ENCODE data around the gene CYP4F3. TPM values are rescaled to one million over a fixed set of nuclear protein-coding genes. Genes with fewer than 3 reads are reported as not detected.

Gene CYP4F3
- total RNA-seq, 1 experiment from 2014 or later = 0.10 TPM

GRCh38 chr19:15633082-15633835, 7.4 kb upstream of the CYP4F3 start:
- in situ Hi-C loops (cut with HindIII; ENCODE audit: low pct_unique_long_range_greater_than_20kb, low sequenced_read_pairs) = no loop called here
- TF ChIP-seq POLR2AphosphoS5 (IDR thresholded peaks at IDR 0.05; ENCODE audit: low read depth, low read length) (no peak), SIN3A (IDR thresholded peaks at IDR 0.05; ENCODE audit: borderline replicate concordance, insufficient read depth, low read depth, low read length) (no peak), TCF7L2 (IDR thresholded peaks at IDR 0.05; ENCODE audit: low read depth, low read length) (no peak), REST (IDR thresholded peaks at IDR 0.05; ENCODE audit: insufficient read depth in 1 of 2, low read depth in 2 of 2, low read length in 1 of 2) (no peak)
- TF ChIP-seq, protein P1, sequence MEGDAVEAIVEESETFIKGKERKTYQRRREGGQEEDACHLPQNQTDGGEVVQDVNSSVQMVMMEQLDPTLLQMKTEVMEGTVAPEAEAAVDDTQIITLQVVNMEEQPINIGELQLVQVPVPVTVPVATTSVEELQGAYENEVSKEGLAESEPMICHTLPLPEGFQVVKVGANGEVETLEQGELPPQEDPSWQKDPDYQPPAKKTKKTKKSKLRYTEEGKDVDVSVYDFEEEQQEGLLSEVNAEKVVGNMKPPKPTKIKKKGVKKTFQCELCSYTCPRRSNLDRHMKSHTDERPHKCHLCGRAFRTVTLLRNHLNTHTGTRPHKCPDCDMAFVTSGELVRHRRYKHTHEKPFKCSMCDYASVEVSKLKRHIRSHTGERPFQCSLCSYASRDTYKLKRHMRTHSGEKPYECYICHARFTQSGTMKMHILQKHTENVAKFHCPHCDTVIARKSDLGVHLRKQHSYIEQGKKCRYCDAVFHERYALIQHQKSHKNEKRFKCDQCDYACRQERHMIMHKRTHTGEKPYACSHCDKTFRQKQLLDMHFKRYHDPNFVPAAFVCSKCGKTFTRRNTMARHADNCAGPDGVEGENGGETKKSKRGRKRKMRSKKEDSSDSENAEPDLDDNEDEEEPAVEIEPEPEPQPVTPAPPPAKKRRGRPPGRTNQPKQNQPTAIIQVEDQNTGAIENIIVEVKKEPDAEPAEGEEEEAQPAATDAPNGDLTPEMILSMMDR (IDR thresholded peaks at IDR 0.05) = no peak
- DNase-seq (ENCODE audit: low read depth, low spot score) = no peak
- ChIA-PET POLR2A (no interaction called here), CTCF (interaction anchor here (0.6 kb wide), 2 partner anchors 24 to 551 kb away, joined by 3 to 6 read pairs; no protein-coding TSS in a partner anchor)
- intact Hi-C loops (cut with micrococcal nuclease; ENCODE audit: unreplicated experiment) = no loop called here
- no peak for ATAC-seq
- Histone ChIP-seq H3K9me3 (ENCODE audit: control insufficient read depth, insufficient read depth, low read depth, low read length) (no peaks in the 10 kb centered on the region), H3K27me3 (ENCODE audit: control insufficient read depth, insufficient read depth, low read length) (no peaks in the 10 kb centered on the region), H3K36me3 (ENCODE audit: control insufficient read depth, insufficient read depth, low read length) (no peaks in the 10 kb centered on the region), H3K4me3 (ENCODE audit: low read depth in 2 of 2, low read length in 2 of 2) (no peak overlapping the region), H3K27ac (ENCODE audit: low read length) (no peak overlapping the region), H3K4me1 (ENCODE audit: control insufficient read depth, insufficient read depth, low read length) (no peaks in the 10 kb centered on the region)
- BruUV-seq (replicated peaks) = no TSS peak

GRCh38 chr19:15634105-15634504, 6.6 kb upstream of the CYP4F3 start:
- no peak overlapping the region for H3K27ac ChIP-seq (ENCODE audit: low read length)
- no peaks in the 10 kb centered on the region for H3K4me1 ChIP-seq (ENCODE audit: control insufficient read depth, insufficient read depth, low read length)
- in situ Hi-C loops (cut with HindIII; ENCODE audit: low pct_unique_long_range_greater_than_20kb, low sequenced_read_pairs) (no loop called here), intact Hi-C loops (cut with micrococcal nuclease; ENCODE audit: unreplicated experiment) (no loop called here)
- H3K4me3 ChIP-seq (ENCODE audit: low read depth in 2 of 2, low read length in 2 of 2) = no peak overlapping the region
- BruUV-seq (replicated peaks) = no TSS peak
- TF ChIP-seq, protein P1 (IDR thresholded peaks at IDR 0.05) = no peak
- no peak for TF ChIP-seq SIN3A (IDR thresholded peaks at IDR 0.05; ENCODE audit: borderline replicate concordance, insufficient read depth, low read depth, low read length)
- TF ChIP-seq TCF7L2 (IDR thresholded peaks at IDR 0.05; ENCODE audit: low read depth, low read length) = no peak
- no peak for TF ChIP-seq POLR2AphosphoS5 (IDR thresholded peaks at IDR 0.05; ENCODE audit: low read depth, low read length)
- no peak for TF ChIP-seq REST (IDR thresholded peaks at IDR 0.05; ENCODE audit: insufficient read depth in 1 of 2, low read depth in 2 of 2, low read length in 1 of 2)
- no peaks in the 10 kb centered on the region for H3K36me3 ChIP-seq (ENCODE audit: control insufficient read depth, insufficient read depth, low read length)
- DNase-seq (ENCODE audit: low read depth, low spot score) (no peak), ATAC-seq (no peak)
- H3K9me3 ChIP-seq (ENCODE audit: control insufficient read depth, insufficient read depth, low read depth, low read length) = no peaks in the 10 kb centered on the region
- CTCF ChIA-PET = interaction anchor here (0.6 kb wide), 4 partner anchors 25 to 550 kb away, joined by 3 to 6 read pairs (median 4); no protein-coding TSS in a partner anchor
- POLR2A ChIA-PET = no interaction called here
- no peaks in the 10 kb centered on the region for H3K27me3 ChIP-seq (ENCODE audit: control insufficient read depth, insufficient read depth, low read length)

All from Panc1 (cell line).